Thoracic aorta (tissue), 2 donors: ENCODE measurements around the gene TNNC1. TPM values are rescaled to one million over a fixed set of nuclear protein-coding genes. Genes with fewer than 3 reads are reported as not detected.

Experiments
- ATAC-seq: fragments of 150-250 bp; one replicate; pipeline ENCODE4 v1.8.0; 2017; ENCODE audit warnings: low read depth; ENCODE audit not compliant: insufficient number of reproducible peaks, low FRiP score
- DNase-seq: peaks from one replicate; pipeline ENCODE4 v3.0.0-alpha.2; 2020; ENCODE audit warnings: low spot score
- H3K27ac ChIP-seq, 2 donors: fragments of 200-600 bp; sonication (generic); 1 replicate in 1 of 2; 2 replicates in 1 of 2; pipeline ENCODE4 v1.5.1; 2016; ENCODE audit warnings: mild to moderate bottlenecking in 2 of 2, moderate library complexity in 2 of 2
- H3K27me3 ChIP-seq: fragments of 200-600 bp; sonication (generic); replicated peaks from 2 replicates; pipeline ENCODE4 v1.6.0; 2016; ENCODE audit warnings: mild to moderate bottlenecking; ENCODE audit not compliant: insufficient read depth
- H3K36me3 ChIP-seq: fragments of 200-600 bp; sonication (generic); one replicate; pipeline ENCODE4 v1.5.1; 2016
- H3K4me1 ChIP-seq, 2 donors: fragments of 200-600 bp; sonication (generic); 1 replicate in 1 of 2; 2 replicates in 1 of 2; pipeline versions ENCODE4 v1.5.1 to v1.6.0; 2016; ENCODE audit warnings: low read depth in 2 of 2, mild to moderate bottlenecking in 1 of 2; ENCODE audit not compliant: control insufficient read depth in 1 of 2
- H3K4me3 ChIP-seq: fragments of 200-600 bp; sonication (generic); 2 replicates; pipeline ENCODE4 v1.5.1; 2016; ENCODE audit warnings: mild to moderate bottlenecking
- H3K9me3 ChIP-seq: fragments of 200-600 bp; sonication (generic); 2 replicates; pipeline ENCODE4 v1.5.1; 2016
- total RNA-seq, 2 donors: library from RNA; depleted of rRNA; stranded (reverse); fragments of >200 nt; gene quantifications; one replicate each; pipeline versions ENCODE4 v1.1.0 to v1.2.3, GENCODE V29; 2016
- TF ChIP-seq, protein P1 (sequence below): fragments of 200-600 bp; sonication (generic); IDR thresholded peaks from one replicate; pipeline ENCODE4 v1.5.1; 2019; ENCODE audit warnings: antibody characterized with exemption

The TNNC1 gene
- total RNA-seq, 2 donors from 2014 or later = 1.5 to 3.0 TPM

DNA sequence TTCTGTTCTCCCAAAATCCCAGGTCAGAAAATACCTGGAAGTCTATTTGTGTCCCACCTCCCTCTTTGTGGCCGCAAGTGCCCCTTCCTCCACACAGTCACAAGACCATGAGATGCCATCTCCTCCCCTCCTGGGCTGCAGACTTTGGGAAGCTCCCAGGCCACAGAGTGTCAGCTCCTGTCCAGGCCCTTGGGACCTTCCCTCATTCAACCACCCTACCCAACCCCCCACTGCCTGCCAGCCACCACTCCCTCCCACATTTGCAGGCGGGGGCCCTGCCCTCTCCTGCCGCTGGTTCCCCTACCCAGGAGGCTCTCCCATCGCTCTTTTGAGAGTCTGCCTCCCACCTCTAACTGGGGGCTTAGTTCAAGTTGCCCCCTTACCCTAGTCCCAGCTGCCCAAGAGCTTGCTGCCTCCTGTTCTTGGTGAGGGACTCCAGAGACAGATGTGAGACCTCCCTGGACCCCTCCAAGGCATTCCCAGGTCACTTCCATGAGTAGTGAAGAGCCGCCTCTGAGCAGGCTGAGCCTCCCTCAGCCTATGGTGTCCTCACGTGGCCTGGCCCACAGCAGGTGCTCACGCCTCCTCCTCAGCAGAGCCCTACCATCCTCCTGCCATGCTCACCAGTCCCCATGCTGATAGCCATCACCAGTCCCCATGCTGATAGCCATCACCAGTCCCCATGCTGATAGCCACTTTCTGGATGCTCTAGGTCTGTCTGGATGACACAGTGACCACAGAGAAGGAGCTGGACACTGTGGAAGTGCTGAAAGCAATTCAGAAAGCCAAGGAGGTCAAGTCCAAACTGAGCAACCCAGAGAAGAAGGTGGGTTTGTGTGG is 25.4 kb upstream of the TNNC1 start:
- no peak for ATAC-seq
- Histone ChIP-seq H3K27ac (no peak overlapping the region), H3K27me3 (no peaks in the 10 kb centered on the region), H3K4me1 (peaks cover 8 to 18% of the 10 kb centered on the region in 2 donors), H3K4me3 (no peak overlapping the region), H3K9me3 (no peaks in the 10 kb centered on the region), H3K36me3 (peaks cover 79% of the 10 kb centered on the region)
- DNase-seq = no peak
- TF ChIP-seq, protein P1, sequence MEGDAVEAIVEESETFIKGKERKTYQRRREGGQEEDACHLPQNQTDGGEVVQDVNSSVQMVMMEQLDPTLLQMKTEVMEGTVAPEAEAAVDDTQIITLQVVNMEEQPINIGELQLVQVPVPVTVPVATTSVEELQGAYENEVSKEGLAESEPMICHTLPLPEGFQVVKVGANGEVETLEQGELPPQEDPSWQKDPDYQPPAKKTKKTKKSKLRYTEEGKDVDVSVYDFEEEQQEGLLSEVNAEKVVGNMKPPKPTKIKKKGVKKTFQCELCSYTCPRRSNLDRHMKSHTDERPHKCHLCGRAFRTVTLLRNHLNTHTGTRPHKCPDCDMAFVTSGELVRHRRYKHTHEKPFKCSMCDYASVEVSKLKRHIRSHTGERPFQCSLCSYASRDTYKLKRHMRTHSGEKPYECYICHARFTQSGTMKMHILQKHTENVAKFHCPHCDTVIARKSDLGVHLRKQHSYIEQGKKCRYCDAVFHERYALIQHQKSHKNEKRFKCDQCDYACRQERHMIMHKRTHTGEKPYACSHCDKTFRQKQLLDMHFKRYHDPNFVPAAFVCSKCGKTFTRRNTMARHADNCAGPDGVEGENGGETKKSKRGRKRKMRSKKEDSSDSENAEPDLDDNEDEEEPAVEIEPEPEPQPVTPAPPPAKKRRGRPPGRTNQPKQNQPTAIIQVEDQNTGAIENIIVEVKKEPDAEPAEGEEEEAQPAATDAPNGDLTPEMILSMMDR = no peak

DNA sequence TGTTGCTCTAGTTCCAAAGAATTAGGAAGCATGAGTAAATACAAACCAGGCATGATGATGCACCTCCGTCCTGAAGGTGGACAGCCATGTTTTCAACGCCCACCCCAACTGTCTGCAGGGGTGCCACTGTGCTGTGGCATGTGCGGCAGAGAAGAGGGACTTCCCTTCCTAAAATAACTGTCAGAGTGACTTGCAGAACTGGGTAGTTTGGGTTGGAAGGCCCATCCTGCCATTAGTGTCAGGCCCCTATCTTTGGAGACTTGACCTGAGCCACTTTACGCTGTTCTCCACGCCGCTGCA is 23.9 kb upstream of the TNNC1 start:
- DNase-seq = no peak
- Histone ChIP-seq H3K9me3 (no peaks in the 10 kb centered on the region), H3K27me3 (no peaks in the 10 kb centered on the region), H3K4me3 (no peak overlapping the region), H3K27ac (no peak overlapping the region), H3K4me1 (peaks cover 0 to 4% of the 10 kb centered on the region in 2 donors), H3K36me3 (peaks cover 89% of the 10 kb centered on the region)
- TF ChIP-seq, protein P1 = no peak
- no peak for ATAC-seq

DNA sequence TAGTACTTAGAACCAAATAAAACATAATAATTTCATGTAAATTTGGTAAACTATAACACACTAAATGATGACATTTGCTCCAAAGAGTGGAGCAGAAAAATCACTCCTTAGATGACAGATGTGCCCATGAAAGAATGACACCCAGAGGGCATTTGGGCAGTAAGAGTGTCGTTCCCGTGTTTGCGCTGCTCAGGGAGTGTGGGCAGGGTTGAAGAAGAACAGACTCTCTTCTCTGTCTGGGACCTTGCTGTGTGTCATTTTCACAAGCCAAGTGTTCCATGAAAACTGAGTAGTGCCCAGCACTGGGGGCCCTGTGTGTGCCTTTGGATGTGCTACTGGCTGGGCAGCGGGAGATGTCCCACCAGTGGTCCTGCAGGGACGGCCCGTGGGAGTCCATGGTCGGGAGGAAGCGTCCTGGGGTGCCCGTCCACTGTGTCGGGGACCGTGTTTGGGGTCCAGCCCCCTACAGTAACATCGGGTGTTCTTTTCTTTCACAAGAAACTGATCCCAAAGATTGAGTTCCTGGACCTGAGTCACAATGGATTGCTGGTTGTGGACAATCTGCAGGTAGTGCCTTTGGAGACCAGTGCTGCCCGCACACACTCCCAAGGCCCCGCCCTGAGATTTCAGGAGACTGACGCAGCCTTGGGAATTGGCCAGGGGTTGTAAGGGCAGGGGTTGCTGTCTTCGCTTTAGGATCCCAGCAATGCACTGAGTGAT is 23.4 kb upstream of the TNNC1 start:
- Histone ChIP-seq H3K4me1 (no peaks in the 10 kb centered on the region), H3K27ac (no peak overlapping the region), H3K27me3 (no peaks in the 10 kb centered on the region), H3K9me3 (no peaks in the 10 kb centered on the region), H3K4me3 (no peak overlapping the region), H3K36me3 (peaks cover 89% of the 10 kb centered on the region)
- DNase-seq = no peak
- TF ChIP-seq, protein P1 = no peak
- no peak for ATAC-seq

DNA sequence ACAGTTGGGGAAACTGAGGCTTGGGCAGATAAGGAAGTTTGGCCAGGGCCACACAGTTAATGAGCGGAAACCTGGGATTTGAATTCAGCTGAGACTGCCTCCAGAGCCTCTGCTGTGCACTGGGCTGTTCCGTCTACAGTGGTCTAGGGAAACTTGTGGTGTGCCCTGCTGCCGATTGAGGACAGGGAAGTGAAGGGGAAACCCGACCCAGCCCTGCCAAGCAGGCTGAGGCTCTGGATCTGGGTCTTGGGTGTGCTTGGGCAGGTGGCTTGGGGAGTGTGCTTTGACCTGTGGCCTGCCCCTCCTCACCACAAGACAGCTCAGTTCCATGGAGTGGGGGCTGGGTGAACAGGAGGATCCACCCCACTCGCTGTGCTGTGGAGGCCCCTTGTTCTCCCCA is 19.2 kb upstream of the TNNC1 start:
- TF ChIP-seq, protein P1 = no peak
- H3K27me3 ChIP-seq = no peaks in the 10 kb centered on the region
- peaks cover 52% of the 10 kb centered on the region for H3K36me3 ChIP-seq
- no peak overlapping the region for H3K27ac ChIP-seq
- DNase-seq (no peak), ATAC-seq (no peak)
- H3K9me3 ChIP-seq = no peaks in the 10 kb centered on the region
- no peak overlapping the region for H3K4me3 ChIP-seq
- H3K4me1 ChIP-seq = peaks cover 0 to 4% of the 10 kb centered on the region in 2 donors

DNA sequence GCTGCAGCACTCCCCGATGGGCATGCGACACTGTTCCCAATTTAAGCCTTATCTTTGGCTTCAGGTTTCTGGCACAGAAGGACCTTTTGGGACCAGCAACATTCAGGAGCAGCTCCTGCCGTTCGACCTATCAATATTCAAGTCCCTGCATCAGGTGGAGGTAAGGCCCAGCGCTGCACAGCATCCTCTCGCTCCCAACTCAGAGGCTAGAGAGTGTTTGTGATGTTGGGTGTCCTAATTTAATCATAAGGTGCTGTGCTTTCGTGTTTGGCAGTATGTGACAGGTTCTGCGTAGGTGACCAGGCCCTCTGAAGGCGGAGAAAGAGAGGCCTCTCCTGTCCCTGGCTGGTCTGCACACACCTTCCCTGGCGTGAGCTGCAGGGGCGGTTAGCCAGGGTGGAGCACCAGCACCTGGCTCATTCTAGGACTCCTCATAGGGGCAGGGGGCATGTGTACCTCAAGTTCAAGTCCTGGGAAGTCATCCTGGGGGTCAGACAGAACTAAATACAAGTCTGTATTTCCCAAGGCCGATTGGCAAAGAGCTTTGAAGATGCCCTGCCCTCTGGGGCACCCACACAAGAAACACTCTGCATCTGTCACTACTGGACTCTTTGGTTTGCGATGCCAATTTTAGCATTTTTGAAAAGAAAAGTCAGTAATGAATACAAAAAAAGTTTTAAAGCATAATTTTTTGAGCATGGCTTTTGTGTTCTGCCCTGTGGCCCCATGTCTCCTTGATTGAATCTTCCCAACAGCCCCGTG is 18.6 kb upstream of the TNNC1 start:
- Histone ChIP-seq H3K4me1 (peaks cover 0 to 4% of the 10 kb centered on the region in 2 donors), H3K27me3 (no peaks in the 10 kb centered on the region), H3K36me3 (peaks cover 47% of the 10 kb centered on the region), H3K4me3 (no peak overlapping the region), H3K27ac (no peak overlapping the region), H3K9me3 (no peaks in the 10 kb centered on the region)
- ATAC-seq (no peak), DNase-seq (no peak)
- TF ChIP-seq, protein P1 = no peak
